ENCODE data around the gene ARAF. TPM values are rescaled to one million over a fixed set of nuclear protein-coding genes. Genes with fewer than 3 reads are reported as not detected.

The ARAF gene
- total and polyA plus RNA-seq, 2 of the 4 experiments (the other 2 are of a cell fraction): 9.1 to 52.2 TPM

DNA sequence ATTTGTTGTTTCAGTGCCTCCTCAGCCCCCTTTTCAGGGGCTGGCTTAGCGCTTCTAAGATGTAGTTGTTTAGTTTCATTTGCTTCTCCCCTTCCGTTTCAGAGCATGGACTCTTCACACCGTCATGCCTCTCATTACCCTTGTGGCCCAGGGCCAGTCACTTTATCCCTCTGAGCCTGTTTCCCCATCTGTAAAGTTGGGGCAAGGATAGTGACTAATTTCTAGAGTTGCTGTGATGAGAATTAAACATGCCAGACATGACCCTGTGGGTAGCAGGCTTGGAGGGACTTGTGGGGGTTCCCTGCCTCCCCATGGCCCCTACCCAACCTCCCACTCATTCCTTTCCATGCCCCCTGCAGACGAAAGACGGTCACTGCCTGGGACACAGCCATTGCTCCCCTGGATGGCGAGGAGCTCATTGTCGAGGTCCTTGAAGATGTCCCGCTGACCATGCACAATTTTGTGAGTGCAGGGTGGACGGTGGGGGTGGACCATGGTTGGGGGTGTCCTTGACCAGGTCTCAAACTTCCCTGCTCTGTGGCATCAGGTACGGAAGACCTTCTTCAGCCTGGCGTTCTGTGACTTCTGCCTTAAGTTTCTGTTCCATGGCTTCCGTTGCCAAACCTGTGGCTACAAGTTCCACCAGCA lies 3.6 kb downstream of the ARAF start:
- Histone ChIP-seq H3K4me2 (ENCODE audit: low read depth, low read length) (no peak overlapping the region), H2AK9ac (replicated peaks; ENCODE audit: low read depth, low read length, poor library complexity) (no peak overlapping the region), H4K20me1 (ENCODE audit: insufficient read depth, low read length) (peaks cover 4% of the 10 kb centered on the region), H3K27me3 (ENCODE audit: control insufficient read depth, insufficient read depth, low read length) (no peaks in the 10 kb centered on the region), H2BK15ac (ENCODE audit: low read depth, low read length) (no peak overlapping the region; the same call in 2 of the 3 replicates), H3K23ac (ENCODE audit: low read depth, low read length) (no peak overlapping the region), H3K9me1 (ENCODE audit: insufficient read depth, low read length) (peaks cover 3% of the 10 kb centered on the region; the same call in 1 of the 2 replicates), H3K27ac (ENCODE audit: insufficient read depth, low read length) (no peak overlapping the region), H3K79me1 (ENCODE audit: low read depth in 1 of 2, low read length in 2 of 2) (peaks cover 12 to 36% of the 10 kb centered on the region in 2 experiments), H3K4me3 (ENCODE audit: insufficient read depth, low read depth, low read length) (no peak overlapping the region), H4K91ac (ENCODE audit: insufficient read depth, low read depth, low read length) (no peak overlapping the region), H3K18ac (ENCODE audit: low read depth, low read length) (no peak overlapping the region), H3K9me3 (ENCODE audit: control insufficient read depth, insufficient read depth, low read length) (no peaks in the 10 kb centered on the region), H2BK5ac (ENCODE audit: low read depth, low read length, poor library complexity, severe bottlenecking) (no peak overlapping the region), H3K4me1 (ENCODE audit: control insufficient read depth, insufficient read depth, low read length) (0 out of 2 replicates have a peak, but pooled peaks cover 1% of the 10 kb centered on the region), H4K8ac (ENCODE audit: low read depth in 2 of 2, low read length in 2 of 2) (no peak overlapping the region), H3K4ac (ENCODE audit: low read depth, low read length) (no peak overlapping the region), H2AFZ (replicated peaks; ENCODE audit: low read length, poor library complexity) (no peak overlapping the region), H2AK5ac (ENCODE audit: low read depth, low read length) (no peak overlapping the region), H3K9ac (ENCODE audit: low read depth, low read length) (no peak overlapping the region), H2BK120ac (ENCODE audit: low read depth, low read length) (no peak overlapping the region), H3K14ac (replicated peaks; ENCODE audit: low read depth, low read length) (no peak overlapping the region), H3K56ac (ENCODE audit: extremely low read depth, insufficient read depth, low read length) (no peak overlapping the region), H3K36me3 (ENCODE audit: control insufficient read depth, insufficient read depth, low read length) (peaks cover 24% of the 10 kb centered on the region), H2BK20ac (ENCODE audit: low read depth, low read length) (no peak overlapping the region), H4K5ac (ENCODE audit: low read depth, low read length) (no peak overlapping the region)
- TF ChIP-seq RAD21 (IDR thresholded peaks at IDR 0.05; ENCODE audit: low read length) (no peak), RCOR1 (IDR thresholded peaks at IDR 0.05; ENCODE audit: insufficient replicate concordance, low read length) (no peak), CHD1 (IDR thresholded peaks at IDR 0.05; ENCODE audit: low read depth, low read length) (no peak), RFX5 (IDR thresholded peaks at IDR 0.05; ENCODE audit: low read depth, low read length) (no peak), POLR2A (IDR thresholded peaks at IDR 0.05; ENCODE audit: low read depth, low read length) (no peak), MXI1 (IDR thresholded peaks at IDR 0.05; ENCODE audit: borderline replicate concordance, low read depth, low read length) (no peak), MAFK (IDR thresholded peaks at IDR 0.05; ENCODE audit: low read depth, low read length) (no peak)
- TF ChIP-seq, protein P1, sequence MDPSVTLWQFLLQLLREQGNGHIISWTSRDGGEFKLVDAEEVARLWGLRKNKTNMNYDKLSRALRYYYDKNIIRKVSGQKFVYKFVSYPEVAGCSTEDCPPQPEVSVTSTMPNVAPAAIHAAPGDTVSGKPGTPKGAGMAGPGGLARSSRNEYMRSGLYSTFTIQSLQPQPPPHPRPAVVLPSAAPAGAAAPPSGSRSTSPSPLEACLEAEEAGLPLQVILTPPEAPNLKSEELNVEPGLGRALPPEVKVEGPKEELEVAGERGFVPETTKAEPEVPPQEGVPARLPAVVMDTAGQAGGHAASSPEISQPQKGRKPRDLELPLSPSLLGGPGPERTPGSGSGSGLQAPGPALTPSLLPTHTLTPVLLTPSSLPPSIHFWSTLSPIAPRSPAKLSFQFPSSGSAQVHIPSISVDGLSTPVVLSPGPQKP (IDR thresholded peaks at IDR 0.05; ENCODE audit: borderline replicate concordance, low read depth, low read length): no peak
- TSS peak; percentile 19 for BruUV-seq (replicated peaks)
- no peak for DNase-seq
- no CpG with 5 or more reads among the region's 12 CpGs for WGBS, 2 experiments (ENCODE audit: extremely low coverage in 2 of 2, insufficient read length in 1 of 2)
- intact Hi-C loops (cut with micrococcal nuclease) (loop anchor here (5.0 kb wide), 1 partner anchor 463 kb away; no protein-coding TSS in a partner anchor), dilution Hi-C loops (cut with HindIII; ENCODE audit: low sequenced_read_pairs, unreplicated experiment) (no loop called here), in situ Hi-C loops (cut with MboI; ENCODE audit: low sequenced_read_pairs) (loop anchor here (5.0 kb wide), 1 partner anchor 83 kb away; no protein-coding TSS in a partner anchor)
- ChIA-PET CTCF (no interaction called here), POLR2A (ENCODE audit: unreplicated experiment) (no interaction called here)
- ATAC-seq (ENCODE audit: low read depth): no peak
